Right lobe of liver (tissue), 6 donors: ENCODE data around the gene JAG1. TPM values are rescaled to one million over a fixed set of nuclear protein-coding genes. Genes with fewer than 3 reads are reported as not detected.

Experiments
- ATAC-seq, 4 donors: fragments of 200-7000 bp; cut with Tn5 transposase; one replicate each; pipeline ENCODE4 v1.9.1; 2020; ENCODE audit warnings: mild to moderate bottlenecking in 4 of 4, moderate library complexity in 4 of 4
- DNase-seq, 3 donors: peaks; one replicate each; pipeline ENCODE4 v3.0.0-alpha.2; 2020
- H3K27ac ChIP-seq, 3 donors: fragments of 200-600 bp; one replicate each; pipeline ENCODE4 v1.8.0; 2022
- H3K27me3 ChIP-seq, 2 donors: fragments of 200-600 bp; one replicate each; pipeline ENCODE4 v1.8.0; 2022
- H3K36me3 ChIP-seq, 4 donors: fragments of 200-600 bp; sonication (generic) in 1 of 4; one replicate each; pipeline versions ENCODE4 v1.5.1 to v1.8.0; 2017 to 2022; ENCODE audit warnings: control low read depth in 1 of 4
- H3K4me1 ChIP-seq, 4 donors: fragments of 200-600 bp; sonication (generic) in 1 of 4; one replicate each; pipeline versions ENCODE4 v1.5.1 to v1.8.0; 2017 to 2022; ENCODE audit warnings: control low read depth in 1 of 4
- H3K4me3 ChIP-seq, 3 donors: fragments of 200-600 bp; one replicate each; pipeline ENCODE4 v1.8.0; 2022
- H3K9me3 ChIP-seq, 4 donors: fragments of 200-600 bp; sonication (generic) in 1 of 4; one replicate each; pipeline versions ENCODE4 v1.5.1 to v1.8.0; 2017 to 2022; ENCODE audit warnings: control low read depth in 1 of 4
- CTCF ChIP-seq, 4 donors: fragments of 200-600 bp in 3 of 4; fragments of 450-650 bp in 1 of 4; IDR thresholded peaks; one replicate each; pipeline versions ENCODE4 v1.5.1 to v1.8.0; 2016 to 2022; ENCODE audit warnings: antibody characterized with exemption in 4 of 4, mild to moderate bottlenecking in 2 of 4
- POLR2A ChIP-seq: fragments of 450-650 bp; IDR thresholded peaks from one replicate; pipeline ENCODE4 v1.6.1; 2017; ENCODE audit warnings: antibody characterized with exemption, mild to moderate bottlenecking
- WGBS: methylation state at CpG from one replicate; pipeline ENCODE4 v1.1.6; 2018; ENCODE audit warnings: low coverage, low lambda C conversion rate; ENCODE audit not compliant: insufficient coverage; ENCODE audit errors: missing lambda C conversion rate; 5-methylcytosine and 5-hydroxymethylcytosine counted together
- intact Hi-C, 2 donors: fragments of 100-400 bp; cut with DNase I; formaldehyde crosslinking; loops; one replicate each; pipeline versions ENCODE4 v1.11.2 to v1.14.1; 2022
- total RNA-seq, 6 experiments: library from RNA; depleted of rRNA in 2 of 6; stranded (reverse); fragments of >200 nt in 2 of 6; fragmentation: NEBNext Ultra II Directional in 3 of 6; extraction: Animal tissue kit (Norgen Biotek cat#: 25700) in 3 of 6; gene quantifications; one replicate each; pipeline versions ENCODE4 v1.1.0 to v1.2.4, GENCODE V29; 2016 to 2023
- donor health status: DM: no; HTN: yes; CAD: no.
- donor health status: DM: no; HTN: no; CAD: no.
- donor health status: DM: no; HTN: no; CAD: no.
- donor health status: DM: no; HTN: yes; CAD: no.
- donor health status: DM: no; HTN: yes; CAD: no.

JAG1 gene
- total RNA-seq, 6 experiments from 2014 or later, result 3.1 to 8.5 (median 6.7) TPM

GRCh38 chr20:10634211-10634610 lies 39.6 kb downstream of the JAG1 start:
- Histone ChIP-seq H3K4me1 (no peaks in the 10 kb centered on the region), H3K9me3 (no peaks in the 10 kb centered on the region), H3K4me3 (no peak overlapping the region), H3K36me3 (no peaks in the 10 kb centered on the region), H3K27ac (no peak overlapping the region), H3K27me3 (no peaks in the 10 kb centered on the region)
- no peak for ATAC-seq
- no peak for DNase-seq
- no peak for TF ChIP-seq POLR2A
- TF ChIP-seq CTCF (IDR thresholded peaks at IDR 0.05), result no peak
- 85% methylated on average over 4 of the region's 5 CpGs for WGBS
- intact Hi-C loops, result no loop called here

DNA sequence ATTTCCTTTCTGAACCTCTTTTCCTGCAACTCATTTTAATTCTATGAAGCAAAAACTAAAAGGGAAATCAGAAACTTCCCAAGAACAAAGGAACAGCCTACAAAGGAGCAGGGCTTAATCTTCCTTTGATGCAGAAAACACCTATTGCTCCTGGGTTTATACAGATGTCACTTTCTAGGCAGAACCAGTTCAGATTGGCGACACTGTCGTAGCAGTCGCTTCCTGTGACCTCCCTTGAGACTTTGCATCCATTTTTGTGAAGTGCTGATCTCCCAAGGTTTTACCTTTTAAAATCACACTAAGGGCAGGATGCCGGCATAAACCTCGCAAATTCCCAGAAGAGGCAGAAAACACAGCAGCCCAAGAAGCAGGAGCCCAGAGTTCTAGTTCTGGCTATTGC lies 40.1 kb downstream of the JAG1 start:
- H3K9me3 ChIP-seq, result no peaks in the 10 kb centered on the region
- intact Hi-C loops, result no loop called here
- H3K4me3 ChIP-seq, result no peak overlapping the region
- no peak overlapping the region for H3K27ac ChIP-seq
- no peaks in the 10 kb centered on the region for H3K27me3 ChIP-seq
- H3K36me3 ChIP-seq, result no peaks in the 10 kb centered on the region
- TF ChIP-seq POLR2A (no peak), CTCF (IDR thresholded peaks at IDR 0.05) (no peak)
- H3K4me1 ChIP-seq, result no peaks in the 10 kb centered on the region
- DNase-seq, result no peak
- ATAC-seq, result no peak
- 89% methylated on average over 5 of the region's 5 CpGs for WGBS

DNA sequence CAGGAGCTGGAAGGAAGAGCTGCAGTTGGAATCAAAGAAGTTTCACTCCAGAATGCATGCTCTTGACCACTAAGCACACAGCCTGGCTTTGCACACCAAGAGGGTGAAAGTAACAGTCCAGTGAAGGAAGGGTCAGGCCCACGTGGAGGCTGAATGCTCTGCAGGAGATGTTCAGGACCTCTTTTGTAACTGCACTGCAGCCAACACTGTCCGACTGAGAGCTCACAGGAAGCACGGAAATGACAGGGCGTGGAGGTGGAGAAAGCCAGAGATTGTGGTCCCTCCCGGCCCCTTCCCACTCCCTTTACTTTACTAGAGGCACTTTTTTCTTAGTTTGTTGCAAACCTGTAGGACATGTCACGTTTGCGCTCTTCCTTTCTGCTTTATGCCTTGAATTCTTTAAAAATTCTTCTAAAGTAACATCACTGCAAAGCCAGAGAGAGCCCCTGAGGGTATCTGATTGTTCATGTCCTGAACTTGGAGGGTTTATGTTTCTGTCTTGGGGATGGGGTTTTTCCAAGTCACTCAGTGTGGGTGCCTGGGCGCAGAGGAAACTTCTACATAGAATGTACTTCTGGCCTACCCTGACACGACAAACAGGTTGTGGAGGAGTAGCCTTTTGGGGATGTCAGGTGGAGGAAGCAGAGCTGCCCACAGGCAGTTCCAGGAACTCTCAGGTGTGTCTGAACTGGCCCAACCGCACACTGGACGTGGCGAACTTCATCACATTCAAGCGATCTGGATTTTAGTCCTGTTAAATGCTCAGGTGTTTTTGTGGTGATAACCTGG lies 40.9 kb downstream of the JAG1 start:
- Histone ChIP-seq H3K9me3 (no peaks in the 10 kb centered on the region), H3K27me3 (no peaks in the 10 kb centered on the region), H3K27ac (no peak overlapping the region), H3K4me1 (no peaks in the 10 kb centered on the region), H3K4me3 (no peak overlapping the region), H3K36me3 (no peaks in the 10 kb centered on the region)
- intact Hi-C loops, result no loop called here
- DNase-seq, result no peak
- TF ChIP-seq POLR2A, result no peak
- no peak for TF ChIP-seq CTCF (IDR thresholded peaks at IDR 0.05)
- 91% methylated on average over 11 of the region's 13 CpGs for WGBS
- no peak for ATAC-seq

DNA sequence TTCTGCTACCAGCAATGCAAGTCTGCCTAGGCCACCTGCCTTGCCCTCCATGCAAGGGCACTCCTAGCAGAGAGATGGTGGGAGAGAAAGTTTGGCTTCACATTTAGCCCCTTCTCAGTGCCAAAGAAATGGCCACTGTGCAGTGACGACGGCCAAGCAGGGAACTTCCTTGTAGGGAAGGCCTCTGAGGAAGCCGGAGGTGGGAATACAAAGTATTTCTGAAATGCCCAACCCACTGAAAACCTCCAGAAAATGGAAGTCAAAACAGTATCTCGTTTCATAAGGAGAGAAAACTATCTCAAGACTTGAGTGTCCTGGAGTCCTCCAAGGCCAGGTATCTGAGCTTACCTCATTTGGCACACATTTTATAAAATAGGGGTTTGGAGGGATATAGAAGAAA lies 42.7 kb downstream of the JAG1 start:
- ATAC-seq, result no peak
- intact Hi-C loops, result no loop called here
- no peak for TF ChIP-seq POLR2A
- TF ChIP-seq CTCF (IDR thresholded peaks at IDR 0.05), result no peak
- Histone ChIP-seq H3K4me1 (no peaks in the 10 kb centered on the region), H3K9me3 (no peaks in the 10 kb centered on the region), H3K27ac (no peak overlapping the region), H3K27me3 (no peaks in the 10 kb centered on the region), H3K4me3 (no peak overlapping the region), H3K36me3 (no peaks in the 10 kb centered on the region)
- DNase-seq, result no peak
- 89% methylated on average over 4 of the region's 4 CpGs for WGBS
